ENCODE measurements around the gene ACYP2.

The ACYP2 gene

GRCh38 chr2:54336977-54337255, 221.5 kb downstream of the ACYP2 start:
- H3K9ac ChIP-seq (ENCODE audit: insufficient read length, low read depth), result no peak overlapping the region
- H3K4me1 ChIP-seq (ENCODE audit: insufficient read depth, insufficient read length), result no peaks in the 10 kb centered on the region
- no peak for TF ChIP-seq ZNF274 (IDR thresholded peaks at IDR 0.05; ENCODE audit: low read depth, low read length)
- no peak for TF ChIP-seq SUZ12 (IDR thresholded peaks at IDR 0.05; ENCODE audit: extremely low read depth, insufficient read depth, insufficient read length)
- no peak for TF ChIP-seq YY1 (IDR thresholded peaks at IDR 0.05; ENCODE audit: insufficient read depth, insufficient read length)
- no peaks in the 10 kb centered on the region for H3K9me3 ChIP-seq (ENCODE audit: insufficient read depth, low read length)
- DNase-seq (ENCODE audit: low read depth, low spot score), result no peak
- H3K36me3 ChIP-seq (ENCODE audit: insufficient read depth, insufficient read length, low read length), result no peaks in the 10 kb centered on the region
- no peak overlapping the region for H3K4me3 ChIP-seq (ENCODE audit: insufficient read length, low read depth)
- no peaks in the 10 kb centered on the region for H3K27me3 ChIP-seq (ENCODE audit: insufficient read depth, insufficient read length)

- no peaks in the 10 kb centered on the region for H3K27me3 ChIP-seq (ENCODE audit: insufficient read depth, insufficient read length)
- no peak overlapping the region for H3K9ac ChIP-seq (ENCODE audit: insufficient read length, low read depth)
- H3K4me3 ChIP-seq (ENCODE audit: insufficient read length, low read depth), result no peak overlapping the region
- no peaks in the 10 kb centered on the region for H3K36me3 ChIP-seq (ENCODE audit: insufficient read depth, insufficient read length, low read length)
- no peaks in the 10 kb centered on the region for H3K9me3 ChIP-seq (ENCODE audit: insufficient read depth, low read length)
- no peak for DNase-seq (ENCODE audit: low read depth, low spot score)
- no peak for TF ChIP-seq ZNF274 (IDR thresholded peaks at IDR 0.05; ENCODE audit: low read depth, low read length)
- no peak for TF ChIP-seq YY1 (IDR thresholded peaks at IDR 0.05; ENCODE audit: insufficient read depth, insufficient read length)
- no peak for TF ChIP-seq SUZ12 (IDR thresholded peaks at IDR 0.05; ENCODE audit: extremely low read depth, insufficient read depth, insufficient read length)
- H3K4me1 ChIP-seq (ENCODE audit: insufficient read depth, insufficient read length), result no peaks in the 10 kb centered on the region
Measured at GRCh38 chr2:54341656-54342055, 226.2 kb downstream of the ACYP2 start.

GRCh38 chr2:54342603-54343002, 227.2 kb downstream of the ACYP2 start:
- no peaks in the 10 kb centered on the region for H3K9me3 ChIP-seq (ENCODE audit: insufficient read depth, low read length)
- H3K9ac ChIP-seq (ENCODE audit: insufficient read length, low read depth), result no peak overlapping the region
- no peak overlapping the region for H3K4me3 ChIP-seq (ENCODE audit: insufficient read length, low read depth)
- H3K27me3 ChIP-seq (ENCODE audit: insufficient read depth, insufficient read length), result no peaks in the 10 kb centered on the region
- TF ChIP-seq ZNF274 (IDR thresholded peaks at IDR 0.05; ENCODE audit: low read depth, low read length) (no peak), SUZ12 (IDR thresholded peaks at IDR 0.05; ENCODE audit: extremely low read depth, insufficient read depth, insufficient read length) (no peak), YY1 (IDR thresholded peaks at IDR 0.05; ENCODE audit: insufficient read depth, insufficient read length) (no peak)
- no peaks in the 10 kb centered on the region for H3K4me1 ChIP-seq (ENCODE audit: insufficient read depth, insufficient read length)
- DNase-seq (ENCODE audit: low read depth, low spot score), result no peak
- no peaks in the 10 kb centered on the region for H3K36me3 ChIP-seq (ENCODE audit: insufficient read depth, insufficient read length, low read length)

- DNase-seq (ENCODE audit: low read depth, low spot score), result no peak
- TF ChIP-seq ZNF274 (IDR thresholded peaks at IDR 0.05; ENCODE audit: low read depth, low read length) (no peak), SUZ12 (IDR thresholded peaks at IDR 0.05; ENCODE audit: extremely low read depth, insufficient read depth, insufficient read length) (no peak), YY1 (IDR thresholded peaks at IDR 0.05; ENCODE audit: insufficient read depth, insufficient read length) (no peak)
Measured at GRCh38 chr2:54347622-54348021, 232.2 kb downstream of the ACYP2 start.

GRCh38 chr2:54348646-54349045, 233.2 kb downstream of the ACYP2 start:
- Histone ChIP-seq H3K9ac (ENCODE audit: insufficient read length, low read depth) (no peak overlapping the region), H3K4me3 (ENCODE audit: insufficient read length, low read depth) (no peak overlapping the region), H3K9me3 (ENCODE audit: insufficient read depth, low read length) (no peaks in the 10 kb centered on the region), H3K4me1 (ENCODE audit: insufficient read depth, insufficient read length) (no peaks in the 10 kb centered on the region), H3K27me3 (ENCODE audit: insufficient read depth, insufficient read length) (no peaks in the 10 kb centered on the region), H3K36me3 (ENCODE audit: insufficient read depth, insufficient read length, low read length) (no peaks in the 10 kb centered on the region)
- no peak for DNase-seq (ENCODE audit: low read depth, low spot score)
- TF ChIP-seq SUZ12 (IDR thresholded peaks at IDR 0.05; ENCODE audit: extremely low read depth, insufficient read depth, insufficient read length) (no peak), YY1 (IDR thresholded peaks at IDR 0.05; ENCODE audit: insufficient read depth, insufficient read length) (no peak), ZNF274 (IDR thresholded peaks at IDR 0.05; ENCODE audit: low read depth, low read length) (no peak)

More at GRCh38 chr2:54347622-54348021, 232.2 kb downstream of the ACYP2 start:
- Histone ChIP-seq H3K27me3 (ENCODE audit: insufficient read depth, insufficient read length) (no peaks in the 10 kb centered on the region), H3K36me3 (ENCODE audit: insufficient read depth, insufficient read length, low read length) (no peaks in the 10 kb centered on the region), H3K4me1 (ENCODE audit: insufficient read depth, insufficient read length) (no peaks in the 10 kb centered on the region), H3K4me3 (ENCODE audit: insufficient read length, low read depth) (no peak overlapping the region), H3K9me3 (ENCODE audit: insufficient read depth, low read length) (no peaks in the 10 kb centered on the region), H3K9ac (ENCODE audit: insufficient read length, low read depth) (no peak overlapping the region)

- no peaks in the 10 kb centered on the region for H3K36me3 ChIP-seq (ENCODE audit: insufficient read depth, insufficient read length, low read length)
- H3K27me3 ChIP-seq (ENCODE audit: insufficient read depth, insufficient read length), result no peaks in the 10 kb centered on the region
- H3K9ac ChIP-seq (ENCODE audit: insufficient read length, low read depth), result no peak overlapping the region
- DNase-seq (ENCODE audit: low read depth, low spot score), result no peak
- no peaks in the 10 kb centered on the region for H3K4me1 ChIP-seq (ENCODE audit: insufficient read depth, insufficient read length)
- H3K4me3 ChIP-seq (ENCODE audit: insufficient read length, low read depth), result no peak overlapping the region
- no peaks in the 10 kb centered on the region for H3K9me3 ChIP-seq (ENCODE audit: insufficient read depth, low read length)
- TF ChIP-seq ZNF274 (IDR thresholded peaks at IDR 0.05; ENCODE audit: low read depth, low read length) (no peak), YY1 (IDR thresholded peaks at IDR 0.05; ENCODE audit: insufficient read depth, insufficient read length) (no peak), SUZ12 (IDR thresholded peaks at IDR 0.05; ENCODE audit: extremely low read depth, insufficient read depth, insufficient read length) (no peak)
Measured at GRCh38 chr2:54350426-54350825, 235.0 kb downstream of the ACYP2 start.

- Histone ChIP-seq H3K36me3 (ENCODE audit: insufficient read depth, insufficient read length, low read length) (no peaks in the 10 kb centered on the region), H3K9me3 (ENCODE audit: insufficient read depth, low read length) (no peaks in the 10 kb centered on the region), H3K4me3 (ENCODE audit: insufficient read length, low read depth) (no peak overlapping the region), H3K27me3 (ENCODE audit: insufficient read depth, insufficient read length) (no peaks in the 10 kb centered on the region), H3K4me1 (ENCODE audit: insufficient read depth, insufficient read length) (no peaks in the 10 kb centered on the region), H3K9ac (ENCODE audit: insufficient read length, low read depth) (no peak overlapping the region)
- no peak for DNase-seq (ENCODE audit: low read depth, low spot score)
- TF ChIP-seq YY1 (IDR thresholded peaks at IDR 0.05; ENCODE audit: insufficient read depth, insufficient read length) (no peak), ZNF274 (IDR thresholded peaks at IDR 0.05; ENCODE audit: low read depth, low read length) (no peak), SUZ12 (IDR thresholded peaks at IDR 0.05; ENCODE audit: extremely low read depth, insufficient read depth, insufficient read length) (no peak)
Measured at GRCh38 chr2:54353216-54353615, 237.8 kb downstream of the ACYP2 start.

Measured in NT2/D1 (cell line).